HG03565 (cell line): ENCODE measurements around the gene CDK18.

ENCODE experiments used
- ATAC-seq: cut with Tn5 transposase; IDR thresholded peaks from one replicate; pipeline ENCODE4 v1.9.1; 2021; ENCODE audit warnings: mild to moderate bottlenecking, moderate library complexity; ENCODE audit not compliant: unreplicated experiment

CDK18 gene

GRCh38 chr1:205502111-205502810 is 2.2 kb upstream of the CDK18 start:
- no peak for ATAC-seq

DNA sequence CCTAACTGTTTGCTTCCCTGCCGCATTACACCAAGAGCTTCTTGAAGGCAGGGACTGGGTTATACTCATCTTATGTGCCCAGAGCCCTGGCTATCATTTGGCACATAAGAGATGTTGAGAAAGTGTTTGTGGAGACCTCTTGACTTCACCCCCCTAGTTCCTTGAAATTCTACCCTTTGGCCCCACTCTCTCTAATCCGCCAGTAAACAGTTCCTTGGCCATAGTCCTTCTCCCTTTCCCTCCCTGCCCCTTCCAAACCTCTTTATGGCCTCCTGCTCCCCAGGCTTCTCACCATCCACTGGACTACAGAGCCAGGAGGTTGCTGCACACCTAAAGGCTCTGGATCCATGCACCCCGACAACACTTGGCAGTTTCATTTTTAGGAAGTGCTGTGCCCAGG is 1.5 kb upstream of the CDK18 start:
- ATAC-seq: no peak

- no peak for ATAC-seq
Observed at GRCh38 chr1:205505076-205505729, 734 bp downstream of the CDK18 start.

- ATAC-seq: no peak
Observed at GRCh38 chr1:205505791-205506190, 1.3 kb downstream of the CDK18 start.

DNA sequence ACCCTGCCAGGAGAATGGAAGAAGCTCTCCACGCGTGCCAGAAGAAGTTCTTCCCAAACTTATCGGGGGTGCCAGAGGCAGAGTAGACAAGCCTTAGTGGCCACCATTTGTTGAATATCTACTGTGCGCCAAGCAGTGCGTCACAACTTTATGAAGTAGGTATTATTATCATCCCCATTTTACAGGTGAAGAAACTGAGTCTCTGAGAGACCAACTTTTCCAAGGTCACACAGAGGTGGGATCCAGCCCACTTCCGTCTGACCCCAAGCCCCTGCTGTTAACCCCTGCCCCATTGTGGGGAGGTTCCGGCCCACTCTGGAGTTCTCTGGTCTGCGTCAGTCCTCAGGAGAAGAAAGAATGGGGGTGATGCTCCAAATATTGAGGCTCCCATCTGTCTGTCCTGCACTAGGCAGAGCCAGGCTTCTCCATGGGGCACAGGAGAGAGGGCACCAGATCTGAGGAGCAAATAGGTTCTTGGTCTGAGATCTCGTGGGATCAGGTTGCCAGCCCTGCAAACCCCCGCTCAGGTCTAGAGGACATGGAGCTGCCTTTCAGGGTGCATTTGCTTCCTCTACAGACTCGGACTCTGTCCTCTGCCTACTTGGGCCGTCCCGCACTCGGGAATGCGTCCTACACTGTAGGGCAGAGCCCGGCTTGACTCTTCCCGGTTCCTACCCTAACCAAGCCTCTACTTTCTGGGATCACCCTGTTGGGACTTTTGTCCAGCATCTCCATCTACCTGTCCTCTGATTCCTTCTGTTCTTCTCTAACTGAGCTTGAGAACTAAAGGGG is 2.1 kb downstream of the CDK18 start:
- no peak for ATAC-seq

DNA sequence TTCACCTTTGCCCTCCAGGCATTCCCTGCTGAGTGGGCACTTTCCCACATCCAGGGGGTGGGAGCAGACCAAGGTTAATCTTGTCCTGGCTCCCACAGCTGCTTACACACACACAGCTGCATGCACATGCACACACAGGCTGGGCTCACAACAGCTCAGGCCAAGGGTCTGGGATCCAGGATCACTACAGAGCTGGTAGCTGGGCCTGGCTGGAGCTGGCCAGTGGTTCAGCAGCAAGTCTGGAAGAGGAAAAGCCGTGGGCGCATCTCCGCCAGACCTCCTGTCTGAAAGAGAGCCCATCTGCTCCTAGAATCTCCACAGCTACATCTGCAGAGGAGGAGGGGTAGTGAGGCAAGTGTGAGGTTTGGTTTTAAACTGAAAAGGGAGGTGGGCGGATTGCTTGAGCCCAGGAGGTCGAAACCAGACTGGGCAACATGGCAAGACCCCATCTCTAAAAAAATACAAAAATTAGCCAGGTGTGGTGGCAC is 3.8 kb downstream of the CDK18 start:
- ATAC-seq: no peak

- no peak for ATAC-seq
Observed at GRCh38 chr1:205510308-205510950, 6.0 kb downstream of the CDK18 start.

- no peak for ATAC-seq
Observed at GRCh38 chr1:205510951-205511330, 6.5 kb downstream of the CDK18 start.

- ATAC-seq: no peak
Observed at GRCh38 chr1:205512059-205513045, 7.9 kb downstream of the CDK18 start.

DNA sequence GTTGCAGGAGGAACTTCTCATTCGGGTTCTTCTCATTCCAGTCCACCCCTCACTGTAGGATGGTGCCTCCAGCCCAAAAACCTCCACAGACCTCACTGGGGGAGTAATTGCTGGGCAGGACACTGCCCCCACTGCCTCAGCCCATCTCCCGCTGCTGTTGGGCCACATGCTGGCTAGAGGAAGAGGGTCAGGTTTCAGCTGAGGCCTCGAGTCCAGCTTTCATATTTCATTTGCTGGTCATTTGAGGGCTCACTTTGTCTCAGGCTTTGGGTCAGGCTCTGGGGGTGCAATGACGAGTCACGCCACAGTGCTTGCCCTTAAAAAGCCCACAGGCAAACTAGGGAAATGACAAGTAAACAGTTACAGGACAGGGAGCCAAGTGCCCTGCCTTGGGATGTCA is 9.3 kb downstream of the CDK18 start:
- no peak for ATAC-seq

GRCh38 chr1:205514211-205515142 is 10.0 kb downstream of the CDK18 start:
- ATAC-seq: no peak

DNA sequence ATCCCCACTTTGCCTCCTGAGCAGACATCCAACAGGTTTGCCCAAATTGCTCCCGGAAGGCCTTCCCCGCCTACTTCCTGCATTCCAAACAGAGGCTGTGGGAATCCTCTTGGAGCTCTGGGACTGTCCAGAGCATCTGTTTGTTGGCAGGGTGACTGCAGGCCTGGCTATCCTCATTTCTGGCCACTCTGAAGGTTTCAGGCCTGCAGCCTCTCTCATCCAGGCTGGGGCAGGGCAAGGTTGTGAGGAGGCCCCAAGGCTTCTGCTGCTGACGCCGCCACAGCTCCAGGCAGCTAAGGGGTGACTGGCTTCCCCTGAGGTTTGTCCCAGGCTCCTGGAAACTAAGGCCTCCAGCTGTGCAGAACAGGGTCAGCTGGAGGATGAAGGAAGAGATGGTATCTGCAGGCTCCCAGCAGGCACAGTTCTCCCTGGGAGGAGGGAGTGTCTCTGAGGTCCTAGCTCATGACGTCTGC is 11.3 kb downstream of the CDK18 start:
- no peak for ATAC-seq

DNA sequence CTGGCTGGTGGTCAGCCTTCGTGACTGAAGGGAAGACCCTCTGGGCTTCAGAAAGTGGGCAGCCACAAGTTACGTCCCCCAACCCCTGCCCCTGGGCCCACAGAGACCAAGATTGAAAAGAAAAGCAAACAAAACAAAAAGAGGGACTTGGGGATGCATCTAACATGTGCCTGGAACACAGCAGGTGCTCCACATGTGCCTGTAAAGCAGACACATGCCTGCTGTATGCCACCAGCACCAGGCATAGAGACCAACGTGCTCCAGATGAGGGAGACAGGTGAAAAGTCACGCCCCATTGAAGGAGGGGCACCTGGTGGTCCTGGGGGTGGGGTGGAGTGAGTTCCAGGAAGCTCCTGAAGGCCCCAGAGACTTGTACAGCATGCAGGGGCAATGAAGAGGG is 11.9 kb downstream of the CDK18 start:
- no peak for ATAC-seq

DNA sequence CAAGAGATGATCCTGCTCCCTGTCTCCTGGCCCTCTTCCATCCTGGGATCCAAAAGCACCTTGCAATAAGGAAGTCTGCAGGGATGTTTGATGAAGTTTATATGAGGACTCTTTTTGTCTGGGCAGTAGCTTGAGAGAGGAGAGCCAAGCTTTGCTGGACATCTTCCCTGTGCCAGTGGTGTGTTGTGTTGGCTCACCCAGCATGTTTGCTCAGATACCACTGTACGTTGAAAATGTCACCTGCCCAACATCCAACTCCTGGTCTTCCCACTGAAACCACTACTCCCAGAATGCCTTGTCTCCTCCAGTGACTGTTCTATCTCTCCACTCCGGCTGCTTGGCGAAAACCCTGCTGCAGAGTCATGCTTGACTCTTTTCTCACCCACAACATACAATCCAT is 12.8 kb downstream of the CDK18 start:
- ATAC-seq: no peak

DNA sequence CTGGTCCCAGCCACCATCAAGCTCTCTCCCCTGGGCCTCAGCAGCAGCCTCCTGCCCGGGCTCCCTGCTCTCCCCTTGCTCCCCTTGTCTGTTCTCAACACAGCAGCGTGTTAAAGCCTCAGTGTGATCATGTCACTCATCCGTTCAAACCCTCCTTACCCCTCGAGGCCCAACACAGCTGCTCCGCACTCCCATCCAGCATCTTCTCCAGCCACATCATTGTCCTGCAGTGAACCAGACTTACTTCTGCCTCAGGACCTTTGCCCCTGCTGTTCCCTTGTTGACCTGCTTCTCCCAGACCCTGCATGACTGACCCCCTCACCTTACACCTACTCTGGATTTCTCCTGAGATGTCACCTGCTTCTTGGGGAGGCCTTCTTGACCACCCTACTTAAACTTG is 13.3 kb downstream of the CDK18 start:
- no peak for ATAC-seq

GRCh38 chr1:205518661-205519540 is 14.4 kb downstream of the CDK18 start:
- ATAC-seq: no peak

GRCh38 chr1:205519541-205520131 is 15.2 kb downstream of the CDK18 start:
- ATAC-seq: no peak

GRCh38 chr1:205520709-205521108 is 16.2 kb downstream of the CDK18 start:
- no peak for ATAC-seq
